GM21515 (cell line): ENCODE results near the gene AGBL4.
A peak's percentile ranks its signal among the peaks of the same experiment; 100 is the strongest.

Experiments used
- ATAC-seq: cut with Tn5 transposase; IDR thresholded peaks from one replicate; pipeline ENCODE4 v1.9.1; 2021; ENCODE audit not compliant: unreplicated experiment

Gene AGBL4

DNA sequence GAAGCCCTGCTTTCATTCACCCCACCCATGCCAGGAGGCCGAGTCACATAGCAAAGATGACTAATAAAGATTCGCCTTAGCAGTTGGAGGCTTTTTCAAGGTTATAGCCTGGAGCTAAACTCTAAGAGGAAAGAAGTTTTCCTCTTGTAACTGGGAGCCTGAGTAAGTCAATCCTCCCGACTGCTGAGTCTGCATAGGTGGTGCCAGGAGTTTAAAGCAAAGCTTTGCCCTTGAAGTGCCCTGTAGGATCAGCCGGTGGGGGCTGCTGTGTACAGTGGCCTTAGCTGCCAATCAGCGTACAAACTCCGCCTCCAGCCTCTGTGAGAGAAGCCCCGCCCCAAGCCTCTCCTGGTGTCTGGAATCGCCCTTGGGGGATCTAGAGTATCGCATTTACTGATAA, 1404.2 kb downstream of the AGBL4 start:
- no peak for ATAC-seq

- no peak for ATAC-seq
Measured at GRCh38 chr1:48617252-48617651, 1406.5 kb downstream of the AGBL4 start.

DNA sequence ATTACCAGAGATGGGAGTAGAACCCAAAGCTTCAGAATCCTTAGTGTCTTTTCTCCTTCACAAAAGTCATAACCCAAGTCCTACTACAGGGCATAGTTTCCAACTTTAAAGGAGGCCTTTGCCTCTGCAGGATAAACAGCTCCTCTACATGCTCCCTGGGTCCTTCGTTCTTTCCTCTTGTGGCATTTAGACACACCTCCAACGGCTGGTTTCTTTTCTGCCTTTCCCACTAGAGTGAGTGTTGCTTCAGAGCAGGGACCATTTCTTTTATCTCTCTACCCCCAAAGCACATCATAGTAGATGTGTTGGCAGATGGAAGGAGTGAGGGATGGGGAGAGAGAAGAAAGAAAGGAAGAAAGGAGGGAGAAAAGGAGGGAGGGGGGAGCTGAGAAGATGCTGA, 1407.0 kb downstream of the AGBL4 start:
- ATAC-seq, result no peak

GRCh38 chr1:48611841-48612240, 1411.9 kb downstream of the AGBL4 start:
- no peak for ATAC-seq

GRCh38 chr1:48610628-48611542, 1412.9 kb downstream of the AGBL4 start:
- ATAC-seq, result no peak

- ATAC-seq, result no peak
Measured at GRCh38 chr1:48608882-48609281, 1414.9 kb downstream of the AGBL4 start.

GRCh38 chr1:48603222-48603621, 1420.5 kb downstream of the AGBL4 start:
- no peak for ATAC-seq

DNA sequence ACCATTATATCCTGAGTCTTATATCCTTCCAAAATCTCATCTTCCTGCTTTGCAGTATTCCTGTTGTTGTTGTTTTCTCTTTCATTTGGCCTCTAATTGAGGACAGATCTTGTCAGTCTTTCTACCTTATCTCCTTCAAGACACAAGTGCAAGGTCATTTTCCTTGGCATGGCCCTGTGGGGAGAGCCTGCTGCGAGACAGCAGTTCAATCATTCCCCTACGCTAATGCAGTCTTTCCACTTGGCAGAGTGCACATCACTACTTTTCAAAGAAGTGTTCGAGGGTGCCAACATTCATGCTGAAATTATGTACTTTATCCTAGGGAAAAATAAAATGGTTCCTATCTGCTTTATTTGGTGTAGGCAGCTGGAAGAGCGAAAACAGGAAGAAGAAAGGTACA, 1421.4 kb downstream of the AGBL4 start:
- ATAC-seq, result no peak

DNA sequence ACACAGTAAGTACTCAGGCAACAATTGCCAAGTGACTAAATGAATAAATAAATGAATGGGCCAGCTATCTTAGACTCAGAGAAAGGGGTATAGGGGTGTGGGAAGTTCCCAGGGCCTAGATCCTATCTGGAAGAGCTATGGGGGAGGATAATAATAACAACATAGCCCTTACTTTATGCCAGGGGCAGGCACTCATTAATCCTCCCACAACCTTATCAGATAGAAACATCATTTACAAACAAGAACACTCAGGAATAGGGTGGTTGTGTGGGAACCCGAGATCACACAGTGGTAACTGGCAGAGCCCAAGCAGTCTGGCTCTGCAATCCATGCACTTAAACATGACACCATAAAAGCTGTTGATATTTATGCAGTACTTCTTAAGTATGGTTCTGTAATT, 1423.6 kb downstream of the AGBL4 start:
- no peak for ATAC-seq

GRCh38 chr1:48597663-48598062, 1426.1 kb downstream of the AGBL4 start:
- ATAC-seq, result no peak

GRCh38 chr1:48596046-48596445, 1427.7 kb downstream of the AGBL4 start:
- no peak for ATAC-seq

- ATAC-seq, result no peak
Measured at GRCh38 chr1:48595613-48596012, 1428.1 kb downstream of the AGBL4 start.

DNA sequence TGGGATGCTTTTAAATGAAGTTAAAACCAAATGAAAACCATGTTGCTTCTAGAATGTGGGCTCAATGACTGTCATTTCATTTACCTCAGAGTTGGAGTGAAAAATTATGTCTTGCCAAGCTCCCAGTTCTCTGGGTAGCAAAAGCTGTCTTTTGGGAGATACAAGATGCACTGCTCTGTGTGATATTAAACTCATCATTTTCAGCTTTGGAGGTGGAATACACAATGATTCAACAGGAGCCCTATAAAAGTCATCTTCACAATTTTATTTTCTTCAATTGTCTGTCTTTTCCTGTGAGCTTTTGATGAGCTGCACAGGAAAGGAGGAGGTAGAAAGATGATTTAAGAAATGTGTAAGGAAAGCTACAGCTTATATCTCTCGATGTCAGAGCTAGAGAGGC, 1431.4 kb downstream of the AGBL4 start:
- ATAC-seq, result no peak

GRCh38 chr1:48591181-48591580, 1432.6 kb downstream of the AGBL4 start:
- ATAC-seq, result no peak

- ATAC-seq, result no peak
Measured at GRCh38 chr1:48588061-48588460, 1435.7 kb downstream of the AGBL4 start.

GRCh38 chr1:48582408-48582807, 1441.3 kb downstream of the AGBL4 start:
- no peak for ATAC-seq

GRCh38 chr1:48581270-48581669, 1442.5 kb downstream of the AGBL4 start:
- no peak for ATAC-seq

GRCh38 chr1:48576565-48576964, 1447.2 kb downstream of the AGBL4 start:
- no peak for ATAC-seq

- ATAC-seq, result peak; percentile 66
Measured at GRCh38 chr1:48572646-48573258, 1451.0 kb downstream of the AGBL4 start.

- ATAC-seq, result no peak
Measured at GRCh38 chr1:48572134-48572533, 1451.6 kb downstream of the AGBL4 start.

- no peak for ATAC-seq
Measured at GRCh38 chr1:48571303-48571987, 1452.3 kb downstream of the AGBL4 start.

- no peak for ATAC-seq
Measured at GRCh38 chr1:48570568-48570967, 1453.2 kb downstream of the AGBL4 start.
